Measurements from ENCODE around the gene PNN. TPM values are rescaled to one million over a fixed set of nuclear protein-coding genes. Genes with fewer than 3 reads are reported as not detected.

PNN gene
- total and polyA plus RNA-seq, 2 donors from 2014 or later, result 27.2 to 46.2 TPM

DNA sequence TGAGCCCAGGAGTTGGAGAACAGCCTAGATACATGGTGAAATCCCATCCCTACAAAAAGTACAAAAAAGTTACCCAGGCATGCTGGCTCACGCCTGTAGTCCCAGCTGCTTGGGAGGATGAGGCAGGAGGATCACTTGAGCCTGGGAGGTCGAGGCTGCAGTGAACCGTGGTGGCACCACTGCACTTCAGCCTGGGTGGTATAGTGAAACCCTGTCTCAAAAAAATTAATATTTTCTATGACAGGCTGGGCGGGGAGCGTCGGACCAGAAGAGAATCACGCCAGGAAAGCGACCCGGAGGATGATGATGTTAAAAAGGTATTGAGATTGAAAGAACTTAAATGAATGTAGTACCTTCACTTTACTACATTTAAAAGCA is 2.1 kb downstream of the PNN start:
- Histone ChIP-seq H3K36me3 (ENCODE audit: control insufficient read depth in 2 of 3, insufficient read depth in 3 of 3, low read length in 3 of 3) (peaks cover 11 to 56% (median 28%) of the 10 kb centered on the region in 3 donors), H3K27ac (ENCODE audit: low read depth in 2 of 2, low read length in 2 of 2) (no peak overlapping the region), H3K4me3 (ENCODE audit: low read length in 3 of 3) (no peak overlapping the region), H3K9me3 (ENCODE audit: control insufficient read depth in 2 of 3, insufficient read depth in 1 of 3, low read length in 3 of 3) (no peaks in the 10 kb centered on the region), H3K27me3 (ENCODE audit: control insufficient read depth, insufficient read depth, low read length) (no peaks in the 10 kb centered on the region), H3K9ac (ENCODE audit: low read length in 3 of 3) (no peak overlapping the region), H3K4me1 (ENCODE audit: control insufficient read depth in 2 of 3, insufficient read depth in 2 of 3, low read depth in 1 of 3, low read length in 3 of 3) (peaks cover 0 to 11% (median 4%) of the 10 kb centered on the region in 3 donors)
- FAIRE-seq (no peak), DNase-seq (no peak)
- intact Hi-C loops (cut with DNase I), result no loop called here
- TF ChIP-seq, protein P1, sequence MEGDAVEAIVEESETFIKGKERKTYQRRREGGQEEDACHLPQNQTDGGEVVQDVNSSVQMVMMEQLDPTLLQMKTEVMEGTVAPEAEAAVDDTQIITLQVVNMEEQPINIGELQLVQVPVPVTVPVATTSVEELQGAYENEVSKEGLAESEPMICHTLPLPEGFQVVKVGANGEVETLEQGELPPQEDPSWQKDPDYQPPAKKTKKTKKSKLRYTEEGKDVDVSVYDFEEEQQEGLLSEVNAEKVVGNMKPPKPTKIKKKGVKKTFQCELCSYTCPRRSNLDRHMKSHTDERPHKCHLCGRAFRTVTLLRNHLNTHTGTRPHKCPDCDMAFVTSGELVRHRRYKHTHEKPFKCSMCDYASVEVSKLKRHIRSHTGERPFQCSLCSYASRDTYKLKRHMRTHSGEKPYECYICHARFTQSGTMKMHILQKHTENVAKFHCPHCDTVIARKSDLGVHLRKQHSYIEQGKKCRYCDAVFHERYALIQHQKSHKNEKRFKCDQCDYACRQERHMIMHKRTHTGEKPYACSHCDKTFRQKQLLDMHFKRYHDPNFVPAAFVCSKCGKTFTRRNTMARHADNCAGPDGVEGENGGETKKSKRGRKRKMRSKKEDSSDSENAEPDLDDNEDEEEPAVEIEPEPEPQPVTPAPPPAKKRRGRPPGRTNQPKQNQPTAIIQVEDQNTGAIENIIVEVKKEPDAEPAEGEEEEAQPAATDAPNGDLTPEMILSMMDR (IDR thresholded peaks at IDR 0.05; ENCODE audit: borderline replicate concordance, extremely low read depth, insufficient read depth), result no peak

DNA sequence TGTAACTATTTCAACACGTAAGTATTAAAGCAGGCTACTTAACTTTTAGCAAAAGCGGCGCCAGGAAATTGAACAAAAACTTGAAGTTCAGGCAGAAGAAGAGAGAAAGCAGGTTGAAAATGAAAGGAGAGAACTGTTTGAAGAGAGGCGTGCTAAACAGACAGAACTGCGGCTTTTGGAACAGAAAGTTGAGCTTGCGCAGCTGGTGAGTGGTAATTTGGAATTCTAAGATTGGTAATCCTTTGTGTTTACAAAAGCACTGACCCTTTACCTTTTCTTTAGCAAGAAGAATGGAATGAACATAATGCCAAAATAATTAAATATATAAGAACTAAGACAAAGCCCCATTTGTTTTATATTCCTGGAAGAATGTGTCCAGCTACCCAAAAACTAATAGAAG is 4.0 kb downstream of the PNN start:
- no peak for FAIRE-seq
- H3K4me3 ChIP-seq (ENCODE audit: low read length in 3 of 3), result no peak overlapping the region
- intact Hi-C loops (cut with DNase I), result no loop called here
- no peak overlapping the region for H3K9ac ChIP-seq (ENCODE audit: low read length in 3 of 3)
- TF ChIP-seq, protein P1 (IDR thresholded peaks at IDR 0.05; ENCODE audit: borderline replicate concordance, extremely low read depth, insufficient read depth), result no peak
- peaks cover 11 to 56% (median 35%) of the 10 kb centered on the region in 3 donors for H3K36me3 ChIP-seq (ENCODE audit: control insufficient read depth in 2 of 3, insufficient read depth in 3 of 3, low read length in 3 of 3)
- no peaks in the 10 kb centered on the region for H3K9me3 ChIP-seq (ENCODE audit: control insufficient read depth in 2 of 3, insufficient read depth in 1 of 3, low read length in 3 of 3)
- H3K27me3 ChIP-seq (ENCODE audit: control insufficient read depth, insufficient read depth, low read length), result no peaks in the 10 kb centered on the region
- no peak for DNase-seq
- H3K27ac ChIP-seq (ENCODE audit: low read depth in 2 of 2, low read length in 2 of 2), result no peak overlapping the region
- peaks cover 0 to 11% (median 4%) of the 10 kb centered on the region in 3 donors for H3K4me1 ChIP-seq (ENCODE audit: control insufficient read depth in 2 of 3, insufficient read depth in 2 of 3, low read depth in 1 of 3, low read length in 3 of 3)

DNA sequence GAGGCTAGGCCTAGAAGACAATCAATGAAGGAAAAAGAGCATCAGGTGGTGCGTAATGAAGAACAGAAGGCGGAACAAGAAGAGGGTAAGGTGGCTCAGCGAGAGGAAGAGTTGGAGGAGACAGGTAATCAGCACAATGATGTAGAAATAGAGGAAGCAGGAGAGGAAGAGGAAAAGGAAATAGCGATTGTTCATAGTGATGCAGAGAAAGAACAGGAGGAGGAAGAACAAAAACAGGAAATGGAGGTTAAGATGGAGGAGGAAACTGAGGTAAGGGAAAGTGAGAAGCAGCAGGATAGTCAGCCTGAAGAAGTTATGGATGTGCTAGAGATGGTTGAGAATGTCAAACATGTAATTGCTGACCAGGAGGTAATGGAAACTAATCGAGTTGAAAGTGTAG is 5.5 kb downstream of the PNN start:
- TF ChIP-seq, protein P1 (IDR thresholded peaks at IDR 0.05; ENCODE audit: borderline replicate concordance, extremely low read depth, insufficient read depth), result no peak
- Histone ChIP-seq H3K9me3 (ENCODE audit: control insufficient read depth in 2 of 3, insufficient read depth in 1 of 3, low read length in 3 of 3) (no peaks in the 10 kb centered on the region), H3K27me3 (ENCODE audit: control insufficient read depth, insufficient read depth, low read length) (no peaks in the 10 kb centered on the region), H3K27ac (ENCODE audit: low read depth in 2 of 2, low read length in 2 of 2) (no peak overlapping the region), H3K4me1 (ENCODE audit: control insufficient read depth in 2 of 3, insufficient read depth in 2 of 3, low read depth in 1 of 3, low read length in 3 of 3) (peaks cover 0 to 11% (median 4%) of the 10 kb centered on the region in 3 donors), H3K4me3 (ENCODE audit: low read length in 3 of 3) (no peak overlapping the region), H3K9ac (ENCODE audit: low read length in 3 of 3) (no peak overlapping the region), H3K36me3 (ENCODE audit: control insufficient read depth in 2 of 3, insufficient read depth in 3 of 3, low read length in 3 of 3) (peaks cover 11 to 56% (median 35%) of the 10 kb centered on the region in 3 donors)
- no peak for DNase-seq
- intact Hi-C loops (cut with DNase I), result no loop called here
- no peak for FAIRE-seq
